GM12801 (cell line): Measurements from ENCODE around the gene COL6A3.

ENCODE experiments used
- TF ChIP-seq, protein P1 (sequence below): IDR thresholded peaks from one replicate; pipeline ENCODE4 v1.5.1; 2011; ENCODE audit warnings: control low read depth; ENCODE audit not compliant: insufficient read length; ENCODE audit errors: extremely low read depth

The COL6A3 gene

DNA sequence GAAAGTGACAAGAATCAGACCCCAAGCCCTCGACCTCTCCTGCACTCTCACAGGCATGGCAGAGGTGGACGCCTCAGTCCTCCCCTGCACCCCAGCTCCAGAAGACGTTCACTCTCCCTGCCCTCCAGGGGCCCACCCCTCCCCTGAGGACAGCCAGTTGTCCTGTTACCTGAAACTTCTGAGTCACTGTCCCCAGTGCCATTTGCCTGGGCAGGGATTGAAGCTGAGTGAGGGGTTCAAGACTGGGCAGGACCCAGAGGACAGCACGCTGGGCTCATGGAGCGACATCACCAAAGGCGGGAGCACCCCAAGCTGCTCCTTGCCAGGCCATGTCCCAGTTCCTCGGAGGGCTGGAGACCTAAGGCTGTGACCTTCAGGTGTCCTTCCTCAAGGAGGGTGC is 34.2 kb upstream of the COL6A3 start:
- TF ChIP-seq, protein P1, sequence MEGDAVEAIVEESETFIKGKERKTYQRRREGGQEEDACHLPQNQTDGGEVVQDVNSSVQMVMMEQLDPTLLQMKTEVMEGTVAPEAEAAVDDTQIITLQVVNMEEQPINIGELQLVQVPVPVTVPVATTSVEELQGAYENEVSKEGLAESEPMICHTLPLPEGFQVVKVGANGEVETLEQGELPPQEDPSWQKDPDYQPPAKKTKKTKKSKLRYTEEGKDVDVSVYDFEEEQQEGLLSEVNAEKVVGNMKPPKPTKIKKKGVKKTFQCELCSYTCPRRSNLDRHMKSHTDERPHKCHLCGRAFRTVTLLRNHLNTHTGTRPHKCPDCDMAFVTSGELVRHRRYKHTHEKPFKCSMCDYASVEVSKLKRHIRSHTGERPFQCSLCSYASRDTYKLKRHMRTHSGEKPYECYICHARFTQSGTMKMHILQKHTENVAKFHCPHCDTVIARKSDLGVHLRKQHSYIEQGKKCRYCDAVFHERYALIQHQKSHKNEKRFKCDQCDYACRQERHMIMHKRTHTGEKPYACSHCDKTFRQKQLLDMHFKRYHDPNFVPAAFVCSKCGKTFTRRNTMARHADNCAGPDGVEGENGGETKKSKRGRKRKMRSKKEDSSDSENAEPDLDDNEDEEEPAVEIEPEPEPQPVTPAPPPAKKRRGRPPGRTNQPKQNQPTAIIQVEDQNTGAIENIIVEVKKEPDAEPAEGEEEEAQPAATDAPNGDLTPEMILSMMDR = no peak

DNA sequence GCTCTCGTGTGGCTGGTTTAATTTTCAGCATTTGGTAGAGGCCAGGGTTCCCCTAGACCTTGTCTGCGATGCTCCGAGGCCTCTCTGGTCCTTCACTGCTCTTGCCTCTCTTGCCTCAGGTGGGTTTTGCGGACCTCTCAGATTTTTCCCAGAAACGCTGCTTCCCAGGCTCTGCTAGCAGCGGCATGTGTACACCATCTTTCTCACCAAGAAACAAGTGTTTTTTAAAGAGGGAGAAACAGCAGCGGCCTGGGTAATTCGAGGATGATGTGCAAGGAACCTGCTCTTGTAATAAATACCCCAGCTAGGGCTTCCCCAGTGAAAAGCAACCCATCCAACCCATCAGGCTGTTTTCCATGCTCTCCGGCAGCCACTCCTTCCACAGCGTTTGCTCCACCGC is 33.5 kb upstream of the COL6A3 start:
- TF ChIP-seq, protein P1 = no peak

DNA sequence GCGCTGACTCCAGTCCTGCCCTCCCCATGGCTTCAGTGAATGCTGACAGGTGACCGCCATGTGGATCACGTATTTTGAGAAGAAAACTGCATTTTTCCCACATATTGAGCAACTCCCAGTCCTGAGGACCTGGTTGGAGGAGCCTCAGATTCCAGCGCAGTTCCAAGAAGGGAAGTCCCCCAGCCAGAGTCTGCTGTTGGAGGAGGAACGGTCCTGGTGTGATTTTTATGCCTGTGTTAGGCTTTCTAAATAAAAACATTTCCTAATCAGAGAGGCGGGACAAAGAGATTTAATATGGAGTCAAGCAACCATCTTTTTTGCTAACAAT is 32.3 kb upstream of the COL6A3 start:
- TF ChIP-seq, protein P1 = no peak

DNA sequence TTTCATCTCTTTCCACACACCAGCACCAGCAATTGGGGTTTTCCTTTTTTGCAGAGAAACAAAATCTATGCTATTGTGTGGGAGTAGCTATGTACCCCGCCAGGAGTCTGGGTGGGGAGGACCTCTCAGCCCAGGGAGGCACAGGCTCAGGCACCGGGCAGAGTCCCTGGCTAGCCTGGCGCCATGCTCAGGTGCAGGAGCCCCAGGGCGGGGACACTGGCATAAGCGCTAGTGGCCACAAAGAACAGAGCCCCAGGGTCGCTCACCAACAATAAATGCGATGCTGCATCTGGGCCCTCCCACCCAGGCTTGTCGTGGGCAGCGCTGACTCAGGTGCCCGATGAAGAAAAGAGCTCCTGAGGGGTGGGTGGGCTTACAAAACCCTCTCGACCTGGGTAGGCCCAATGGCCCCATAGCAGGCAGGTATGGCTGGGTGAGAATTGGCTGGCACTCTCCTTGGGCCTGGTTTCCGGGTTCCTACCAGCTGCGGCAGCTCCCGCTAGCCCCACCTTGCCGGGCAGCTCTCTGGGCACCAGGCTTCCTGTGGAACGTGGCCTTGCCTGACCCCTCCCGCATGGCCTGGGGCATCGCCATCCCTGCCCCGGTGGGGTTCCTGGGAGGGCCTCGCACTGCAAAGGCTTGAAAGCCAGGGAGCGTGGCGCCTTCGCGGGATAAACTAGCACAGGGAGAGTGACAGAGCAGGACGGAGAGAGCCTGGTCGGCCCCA is 31.8 kb upstream of the COL6A3 start:
- TF ChIP-seq, protein P1 = no peak

DNA sequence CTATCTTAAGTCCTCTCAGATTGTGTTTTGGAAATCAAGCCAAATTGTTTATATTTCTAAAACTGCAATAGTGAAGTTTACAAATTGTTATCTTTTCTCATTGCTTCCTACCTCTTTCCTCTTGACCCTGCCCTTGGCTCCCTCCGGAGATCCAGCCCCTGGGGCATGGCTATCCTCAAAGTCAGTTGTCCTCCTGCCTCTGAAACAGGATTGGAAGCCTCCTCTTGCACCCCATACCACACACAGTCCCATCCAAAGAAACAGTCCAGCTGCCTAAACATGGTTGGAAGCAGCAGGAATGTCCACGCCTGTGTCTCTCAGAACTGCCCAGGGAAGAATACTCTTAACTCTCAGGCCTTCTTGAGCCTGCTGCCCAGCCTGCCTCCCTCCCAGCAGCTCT is 30.1 kb upstream of the COL6A3 start:
- TF ChIP-seq, protein P1 = no peak

DNA sequence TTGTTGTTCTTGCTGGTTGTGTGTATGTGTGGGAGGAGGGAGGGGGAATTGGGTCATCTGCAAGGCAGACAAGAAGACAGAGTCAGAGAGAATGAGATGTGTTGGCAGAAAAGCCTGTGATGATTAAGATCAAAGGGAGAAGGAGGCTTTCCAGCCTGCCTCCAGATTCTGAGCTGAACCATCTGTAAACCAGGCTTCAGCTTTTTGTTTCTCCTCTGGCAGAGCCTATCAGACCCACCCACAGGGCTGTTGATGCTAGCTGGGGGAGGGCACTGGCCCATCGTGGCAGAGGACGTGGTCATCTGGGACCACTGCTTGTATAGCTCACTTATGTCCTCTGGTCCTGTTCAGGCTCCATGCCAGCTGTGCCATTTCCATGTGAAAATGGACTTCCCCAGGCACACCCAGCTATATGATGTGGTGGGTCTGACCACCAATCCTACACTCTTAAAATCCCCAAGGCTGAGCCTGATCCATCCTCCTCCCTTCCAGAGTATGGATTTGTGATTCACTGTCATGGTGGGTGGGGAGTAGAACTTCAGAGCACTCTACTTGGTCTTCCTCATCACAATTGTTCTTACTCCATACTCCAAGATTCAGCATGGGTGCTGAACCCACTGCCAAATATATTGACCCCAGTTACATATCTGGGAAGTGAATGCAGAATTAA is 27.8 kb upstream of the COL6A3 start:
- TF ChIP-seq, protein P1 = no peak

DNA sequence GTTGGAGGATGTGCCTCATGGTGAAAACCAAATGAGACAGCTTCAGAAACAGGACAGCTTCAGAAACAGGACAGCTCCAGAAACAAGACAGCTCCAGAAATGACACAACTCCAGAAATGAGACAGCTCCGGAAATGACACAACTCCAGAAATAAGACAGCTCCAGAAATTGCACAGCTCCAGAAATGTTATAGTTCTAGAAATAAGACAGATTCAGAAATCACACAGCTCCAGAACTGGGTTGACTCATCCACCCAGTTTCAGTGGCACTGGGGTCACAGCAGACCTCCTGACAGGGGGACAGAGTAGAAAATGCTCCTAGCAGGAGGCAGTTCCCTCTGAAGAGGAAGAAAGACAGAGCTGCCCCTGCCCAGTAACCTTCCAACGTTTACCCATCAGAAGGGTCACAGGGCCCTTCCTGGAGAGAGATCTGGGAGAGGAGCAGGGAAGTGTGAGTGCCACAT is 26.9 kb upstream of the COL6A3 start:
- TF ChIP-seq, protein P1 = no peak
